CD4-positive, alpha-beta T cell treated with Interleukin-4 for 1 hour (primary cell): ENCODE measurements around the gene C22orf23.
A peak's percentile ranks its signal among the peaks of the same experiment; 100 is the strongest.

Source experiments
- DNase-seq, 2 donors: peaks; one replicate each; pipeline ENCODE4 v3.0.0-alpha.2; 2020 to 2022

Gene C22orf23

DNA sequence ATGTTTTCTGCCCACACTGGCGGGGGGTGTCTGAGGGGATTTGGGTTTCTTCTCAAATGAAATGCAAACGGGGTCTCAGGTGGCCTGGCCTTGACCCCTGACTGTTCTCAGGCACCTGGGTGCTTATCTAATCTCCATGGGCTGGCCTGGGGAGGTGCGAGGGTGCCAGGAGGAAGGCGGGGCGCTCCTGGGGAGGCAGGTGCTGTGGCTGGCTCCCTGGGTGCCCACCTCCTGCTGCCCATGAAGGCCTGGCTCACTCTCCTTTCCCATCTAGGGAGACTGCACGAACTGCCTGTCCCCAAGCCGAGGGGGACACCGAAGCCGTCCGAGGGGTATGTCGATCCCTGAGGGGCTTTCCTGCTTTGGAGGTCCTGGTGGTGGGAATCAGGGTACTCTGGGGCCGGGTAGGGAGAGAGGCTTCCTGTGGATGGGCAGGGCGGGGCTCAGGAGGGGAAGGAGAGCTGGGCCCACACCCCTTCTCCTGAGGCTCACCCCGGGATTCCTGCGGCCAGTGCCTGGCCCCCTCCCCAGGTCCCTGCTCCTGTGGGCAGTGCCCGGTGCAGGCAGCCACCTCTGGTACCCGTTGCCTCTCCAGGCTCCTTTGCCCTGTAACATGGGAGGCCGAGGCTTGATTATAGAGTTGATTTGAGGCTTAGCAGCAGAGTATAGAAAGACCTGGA lies 28.9 kb downstream of the C22orf23 start:
- no peak for DNase-seq

DNA sequence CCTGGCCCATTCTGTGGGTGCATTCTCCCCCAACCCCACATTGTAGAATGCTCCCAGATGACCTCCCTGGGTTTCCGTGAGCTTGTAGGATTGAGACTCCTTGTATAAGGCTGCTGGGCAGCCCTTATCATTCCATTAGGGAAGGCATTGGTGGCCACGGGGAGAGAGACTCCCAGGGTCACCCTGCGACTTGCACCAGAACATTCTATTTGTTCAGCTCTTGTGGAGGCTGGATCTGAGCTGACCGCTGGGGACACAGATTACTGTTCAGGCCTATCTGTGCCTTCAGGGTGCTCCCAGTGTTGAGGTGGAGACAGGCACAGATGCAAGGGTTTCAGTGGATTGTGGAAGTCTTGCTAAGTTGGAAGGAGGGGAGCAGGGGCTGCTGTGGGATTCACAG lies 29.5 kb downstream of the C22orf23 start:
- DNase-seq: no peak

GRCh38 chr22:37922191-37922590 lies 31.2 kb downstream of the C22orf23 start:
- DNase-seq: no peak

- no peak for DNase-seq
Observed at GRCh38 chr22:37920126-37920525, 33.3 kb downstream of the C22orf23 start.

GRCh38 chr22:37918580-37919270 lies 34.7 kb downstream of the C22orf23 start:
- no peak for DNase-seq

DNA sequence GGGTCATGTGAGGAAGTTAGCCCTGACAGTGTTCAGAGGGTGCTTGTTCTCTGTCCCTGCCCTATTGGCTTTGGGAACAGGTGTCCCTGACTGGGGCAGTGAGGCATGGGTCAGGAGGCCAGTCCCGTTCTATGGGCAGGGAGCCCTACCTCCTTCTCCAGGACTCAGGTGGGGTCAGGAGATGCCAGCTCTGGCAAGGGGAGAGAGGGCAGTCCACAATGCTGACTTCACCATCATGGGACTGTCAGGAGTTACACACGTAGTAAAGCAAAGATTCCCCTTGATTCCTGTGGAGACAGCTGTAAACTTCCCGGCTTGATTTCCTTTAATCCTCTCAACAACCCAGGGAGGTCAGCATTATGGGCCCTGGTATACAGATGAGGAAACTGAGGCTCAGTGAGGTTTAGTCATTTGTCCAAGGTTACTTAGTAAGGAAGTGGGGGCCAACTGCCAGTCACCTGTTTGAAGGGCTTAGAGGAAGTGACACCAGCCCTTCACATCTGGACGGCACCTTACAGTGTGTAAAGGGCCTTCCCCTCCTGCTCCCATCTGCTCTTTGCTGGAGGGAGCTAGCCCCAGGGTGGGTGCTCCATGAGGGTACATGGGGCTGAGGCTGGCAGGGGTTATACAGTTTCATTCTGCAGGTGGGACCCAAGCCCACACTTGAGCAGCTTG lies 35.4 kb downstream of the C22orf23 start:
- no peak for DNase-seq

- no peak for DNase-seq
Observed at GRCh38 chr22:37916311-37916710, 37.1 kb downstream of the C22orf23 start.

DNA sequence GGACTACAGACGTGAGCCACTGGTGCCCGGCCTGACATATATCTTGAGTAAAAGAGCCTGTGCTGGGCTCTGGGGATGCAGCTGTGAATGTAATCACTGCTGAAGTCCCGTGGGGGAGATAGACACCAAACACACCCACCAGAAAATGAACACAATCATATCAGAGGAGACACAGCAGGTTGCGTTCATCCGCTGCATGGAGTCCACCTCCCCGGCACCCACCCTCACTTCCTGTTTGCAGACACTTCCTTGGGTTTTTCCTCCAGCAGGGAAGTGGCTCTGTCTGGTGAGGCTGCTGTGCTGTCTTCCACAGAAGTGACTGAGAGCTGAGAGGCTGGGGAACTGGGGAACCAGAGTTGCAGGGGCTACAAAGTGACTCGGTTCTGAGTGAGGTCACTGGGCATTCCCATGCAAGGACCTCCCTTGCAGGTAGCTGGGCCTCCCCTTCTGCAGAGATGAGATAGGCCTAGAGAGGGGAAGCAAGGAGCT lies 40.1 kb downstream of the C22orf23 start:
- no peak for DNase-seq

- DNase-seq: no peak
Observed at GRCh38 chr22:37912171-37912570, 41.2 kb downstream of the C22orf23 start.

- no peak for DNase-seq
Observed at GRCh38 chr22:37911697-37912096, 41.7 kb downstream of the C22orf23 start.

DNA sequence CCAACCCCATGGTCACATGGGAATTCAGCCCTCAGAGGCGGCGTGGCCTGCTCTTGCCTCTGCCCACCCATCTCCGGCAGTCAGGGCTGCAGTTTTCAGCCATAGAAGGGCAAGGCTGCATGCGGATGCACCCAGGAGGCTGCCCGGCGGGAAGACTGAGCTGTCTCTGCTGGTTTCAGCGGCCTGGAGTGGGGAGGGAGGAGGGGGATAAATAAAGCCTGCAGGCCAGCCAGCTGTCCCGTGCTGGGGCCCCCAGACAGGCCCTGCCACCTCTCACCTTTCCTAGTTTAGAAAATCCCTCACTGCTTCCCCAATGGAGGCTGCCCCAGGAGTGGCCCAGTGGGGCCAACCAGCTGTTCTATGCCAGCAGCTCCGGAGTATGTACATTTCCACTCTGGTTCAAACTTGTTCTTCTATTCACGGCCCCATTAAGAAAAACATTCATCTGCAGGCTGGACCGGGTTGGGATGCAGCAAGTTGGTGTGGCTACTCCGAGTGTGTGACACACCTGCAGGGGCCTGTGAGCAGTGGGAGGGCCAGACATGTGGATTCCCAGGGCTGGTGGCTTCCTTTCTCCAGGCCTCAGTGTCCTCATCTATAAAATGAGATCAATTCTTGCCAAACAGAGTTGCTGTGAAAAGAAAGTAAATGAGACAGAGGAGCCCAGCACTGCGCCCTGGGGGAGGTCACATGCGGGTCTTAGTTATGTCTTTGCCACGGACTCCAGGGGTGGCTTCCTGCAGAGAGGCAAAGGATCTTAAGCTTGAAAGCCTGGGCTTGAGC lies 42.3 kb downstream of the C22orf23 start:
- DNase-seq: no peak

- DNase-seq: no peak
Observed at GRCh38 chr22:37909766-37910165, 43.6 kb downstream of the C22orf23 start.

DNA sequence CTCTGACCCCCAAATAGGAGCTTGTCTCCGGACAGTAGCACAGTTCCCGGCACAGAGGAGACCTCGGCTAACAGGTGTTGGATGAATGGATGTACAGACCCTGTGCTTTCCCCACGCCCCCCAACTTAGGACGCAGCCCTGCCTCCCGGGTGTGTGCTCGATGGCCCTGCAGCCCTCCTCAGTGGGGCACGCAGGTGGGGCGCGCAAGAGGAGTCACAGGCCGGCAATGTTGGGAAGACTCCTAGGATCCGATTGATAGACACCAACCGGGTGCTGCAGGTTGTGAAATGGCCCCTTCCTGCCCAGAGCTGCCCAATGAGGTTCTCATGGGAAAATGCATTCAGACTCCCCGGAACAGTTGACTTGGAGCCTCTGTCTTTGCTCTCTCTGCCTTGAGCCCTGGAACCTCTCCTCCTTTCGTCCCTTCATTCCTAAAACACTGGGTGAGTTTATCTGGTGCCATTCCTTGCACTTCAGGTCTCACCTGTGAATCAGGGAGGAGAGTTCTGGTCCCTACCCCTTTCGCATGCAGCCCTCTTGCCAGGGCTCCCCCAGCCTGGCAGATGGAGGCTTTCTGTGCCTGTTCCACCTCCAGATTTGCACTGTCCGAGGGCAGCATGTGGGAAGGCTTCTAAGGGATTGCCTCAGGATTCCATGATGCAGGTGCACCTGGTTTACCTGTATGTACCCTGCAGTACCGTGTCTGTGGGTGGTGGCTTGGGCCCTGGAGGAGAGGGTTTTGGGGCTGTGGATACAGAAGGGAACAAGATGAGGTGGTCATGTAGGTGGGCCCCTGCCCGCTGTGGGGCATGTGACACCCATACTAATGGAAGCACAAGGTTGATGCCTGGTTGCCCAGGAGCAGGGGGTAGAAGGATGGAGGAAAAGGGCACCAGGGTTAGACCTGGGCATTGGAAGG lies 46.1 kb downstream of the C22orf23 start:
- DNase-seq: no peak

GRCh38 chr22:37906364-37907008 lies 46.9 kb downstream of the C22orf23 start:
- DNase-seq: peak in 1 of 2 donors; percentile 35

DNA sequence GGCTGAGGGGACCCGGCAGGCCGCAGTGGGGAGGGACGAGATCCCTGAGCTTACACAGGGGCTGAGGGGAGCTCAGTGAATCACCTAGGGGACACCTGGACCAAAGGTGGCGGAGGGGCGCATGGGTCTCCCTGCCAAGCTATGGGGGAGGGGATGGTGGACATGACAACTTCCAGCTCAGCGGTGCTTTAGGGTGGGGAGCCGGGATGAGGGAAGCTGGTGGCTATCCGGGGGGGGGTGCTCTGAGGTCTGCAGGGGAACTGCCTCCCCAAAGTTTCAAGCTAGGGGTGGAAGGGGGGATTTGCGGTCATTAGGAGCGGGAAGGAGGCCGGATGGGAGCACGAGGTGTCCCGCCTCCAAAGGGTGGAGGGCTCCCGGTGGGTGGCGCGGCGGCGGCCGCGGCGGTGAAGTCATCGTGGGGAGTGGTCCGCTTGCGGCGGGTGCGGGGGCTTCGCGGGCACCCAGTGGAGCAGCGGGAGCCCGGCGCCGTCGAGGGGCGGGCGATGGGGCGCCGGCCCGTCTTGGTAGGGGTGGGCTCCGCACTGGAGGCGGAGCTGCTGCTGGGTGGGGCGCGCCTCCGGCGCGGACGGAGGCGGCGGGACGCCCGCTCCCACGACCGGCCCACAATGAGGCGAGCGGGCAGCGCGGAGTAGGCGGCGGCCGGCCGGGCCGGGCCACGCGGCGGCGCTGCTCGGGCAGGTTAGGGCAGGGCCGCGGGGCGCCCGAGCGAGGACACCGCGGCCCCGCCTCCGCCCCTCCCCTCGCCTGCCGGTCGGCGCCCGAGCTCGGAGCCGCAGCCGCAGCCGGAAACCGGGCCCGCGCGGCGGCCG lies 47.7 kb downstream of the C22orf23 start, which contains the start of gene MICALL1:
MICALL1 (plus strand) TSS at position 764 of the 830 bp plus-strand sequence. CDS start 126 bp downstream, outside the sequence.
- peak; percentile 56 to 63 for DNase-seq

DNA sequence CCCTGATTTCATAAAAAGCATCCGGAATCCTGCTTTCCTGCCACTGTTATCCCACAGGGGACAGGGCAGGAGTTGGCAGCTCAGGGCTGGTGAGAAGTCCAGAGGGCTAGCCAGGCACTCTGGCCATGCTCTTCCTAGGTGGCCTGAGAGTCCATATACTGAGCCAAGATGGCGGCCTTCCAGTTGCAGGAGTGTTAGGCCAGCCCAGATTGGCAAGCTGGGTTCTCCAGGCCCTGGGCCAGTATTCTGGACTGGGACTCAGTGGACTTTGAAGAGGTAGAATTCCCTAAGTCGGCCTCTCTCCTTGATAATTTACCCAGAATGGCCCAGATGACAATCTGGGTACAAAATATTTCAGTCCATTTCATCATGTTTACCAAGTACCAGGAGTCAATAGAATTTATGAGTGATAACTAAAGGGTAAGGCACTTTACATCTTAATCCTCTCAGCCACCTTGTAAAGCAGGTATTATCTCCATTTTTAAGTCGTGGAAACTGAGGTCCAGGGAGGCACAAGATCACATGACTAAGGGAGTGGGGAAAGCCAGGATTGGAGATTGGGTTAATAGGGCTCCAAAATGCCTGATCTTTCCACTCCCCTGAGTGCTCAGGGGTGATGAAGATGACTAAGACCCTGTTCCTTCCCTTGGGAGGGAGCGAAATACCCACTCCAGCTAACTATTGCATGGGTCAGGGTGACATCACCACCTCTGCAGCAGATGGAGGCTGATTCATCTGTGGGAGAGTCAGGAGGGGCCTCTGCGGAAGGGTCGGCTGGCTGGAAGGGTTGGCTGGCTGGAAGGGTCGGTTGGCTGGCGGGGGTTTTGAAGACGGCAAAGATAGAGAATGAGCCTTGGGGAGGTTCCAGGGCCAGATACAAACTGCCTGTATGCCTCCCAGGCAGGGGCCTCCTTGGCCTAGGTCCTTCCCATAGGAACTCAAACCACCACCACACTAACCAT lies 48.5 kb downstream of the C22orf23 start:
- DNase-seq: peak in 1 of 2 donors; percentile 35

- DNase-seq: no peak
Observed at GRCh38 chr22:37898441-37899181, 54.8 kb downstream of the C22orf23 start.

DNA sequence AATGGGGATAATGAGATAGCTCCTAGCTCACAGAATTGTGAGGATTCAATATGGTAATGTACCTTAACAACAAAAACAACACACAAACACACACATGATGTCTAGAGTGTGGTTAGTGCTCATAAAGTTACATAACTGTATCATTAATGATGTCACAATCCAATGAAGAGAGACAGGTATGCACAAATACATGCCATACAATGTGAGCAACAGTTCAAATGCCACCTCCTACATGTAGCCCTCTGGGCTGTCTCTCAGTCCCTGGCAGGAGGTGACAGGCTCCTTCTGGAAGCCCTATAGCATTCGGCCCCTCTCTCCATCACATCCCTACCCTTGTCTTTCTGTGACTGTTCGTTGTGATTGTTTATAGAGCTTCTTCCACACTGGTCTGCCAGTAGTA lies 55.6 kb downstream of the C22orf23 start:
- DNase-seq: no peak
